ENCODE measurements around the gene TTPAL.

Gene TTPAL

GRCh38 chr20:44481719-44482416, 6.2 kb downstream of the TTPAL start:
- H3K36me3 ChIP-seq (ENCODE audit: control insufficient read depth in 4 of 4, insufficient read depth in 4 of 4, low read length in 3 of 4), result peaks cover 17 to 58% (median 45%) of the 10 kb centered on the region in 4 experiments
- peaks cover 0 to 1% (median 0%) of the 10 kb centered on the region in 4 experiments for H3K4me1 ChIP-seq (ENCODE audit: control extremely low read depth in 1 of 4, control insufficient read depth in 4 of 4, insufficient read depth in 4 of 4, low read length in 3 of 4)
- no peaks in the 10 kb centered on the region for H3K27me3 ChIP-seq (replicated peaks in 2 of 5; ENCODE audit: control insufficient read depth in 4 of 5, insufficient read depth in 5 of 5, low read length in 4 of 5)
- POLR2A ChIA-PET, result no interaction called here
- DNase-seq, result no peak
- no peak overlapping the region for H3K4me3 ChIP-seq (ENCODE audit: control insufficient read depth in 1 of 7, extremely low read depth in 1 of 7, insufficient read depth in 4 of 7, low read depth in 2 of 7, low read length in 6 of 7)
- WGBS (ENCODE audit: insufficient coverage), result 100% methylated on average over 2 of the region's 6 CpGs
- H3K9me3 ChIP-seq (ENCODE audit: control extremely low read depth in 1 of 5, control insufficient read depth in 4 of 5, insufficient read depth in 2 of 5, low read depth in 1 of 5, low read length in 4 of 5), result no peaks in the 10 kb centered on the region
- CTCF ChIA-PET, result no interaction called here
- no peak overlapping the region for H3K27ac ChIP-seq (ENCODE audit: insufficient read depth in 1 of 2, low read depth in 1 of 2, low read length in 2 of 2, poor library complexity in 1 of 2, severe bottlenecking in 2 of 2)

DNA sequence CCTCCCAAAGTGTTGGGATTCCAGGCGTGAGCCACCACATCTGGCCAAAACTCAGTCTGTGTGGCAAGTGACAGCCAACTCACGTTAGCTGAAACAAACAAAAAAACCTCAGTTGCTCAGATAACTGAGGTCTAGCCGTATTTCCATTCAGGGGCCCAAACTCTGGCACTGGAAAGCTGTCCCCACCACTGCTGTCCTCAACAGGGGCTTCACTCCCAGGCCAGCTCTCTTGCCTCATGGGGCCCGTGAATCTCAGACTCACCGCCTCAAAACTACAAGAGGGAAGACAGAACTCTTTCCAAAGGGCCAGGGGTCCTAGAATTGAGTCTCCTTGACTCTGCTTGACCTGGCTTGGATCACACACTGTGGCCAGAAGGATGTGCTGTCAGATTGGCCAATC, 7.4 kb downstream of the TTPAL start:
- H3K4me3 ChIP-seq (ENCODE audit: control insufficient read depth in 1 of 7, extremely low read depth in 1 of 7, insufficient read depth in 4 of 7, low read depth in 2 of 7, low read length in 6 of 7), result no peak overlapping the region
- H3K36me3 ChIP-seq (ENCODE audit: control insufficient read depth in 4 of 4, insufficient read depth in 4 of 4, low read length in 3 of 4), result peaks cover 22 to 60% (median 49%) of the 10 kb centered on the region in 4 experiments
- no peak for DNase-seq
- POLR2A ChIA-PET, result no interaction called here
- H3K9me3 ChIP-seq (ENCODE audit: control extremely low read depth in 1 of 5, control insufficient read depth in 4 of 5, insufficient read depth in 2 of 5, low read depth in 1 of 5, low read length in 4 of 5), result no peaks in the 10 kb centered on the region
- no peak overlapping the region for H3K27ac ChIP-seq (ENCODE audit: insufficient read depth in 1 of 2, low read depth in 1 of 2, low read length in 2 of 2, poor library complexity in 1 of 2, severe bottlenecking in 2 of 2)
- H3K27me3 ChIP-seq (replicated peaks in 2 of 5; ENCODE audit: control insufficient read depth in 4 of 5, insufficient read depth in 5 of 5, low read length in 4 of 5), result no peaks in the 10 kb centered on the region
- no peaks in the 10 kb centered on the region for H3K4me1 ChIP-seq (ENCODE audit: control extremely low read depth in 1 of 4, control insufficient read depth in 4 of 4, insufficient read depth in 4 of 4, low read length in 3 of 4)
- WGBS (ENCODE audit: insufficient coverage), result 98% methylated on average over 5 of the region's 5 CpGs
- CTCF ChIA-PET, result no interaction called here

- Histone ChIP-seq H3K4me3 (ENCODE audit: control insufficient read depth in 1 of 7, extremely low read depth in 1 of 7, insufficient read depth in 4 of 7, low read depth in 2 of 7, low read length in 6 of 7) (no peak overlapping the region), H3K27me3 (replicated peaks in 2 of 5; ENCODE audit: control insufficient read depth in 4 of 5, insufficient read depth in 5 of 5, low read length in 4 of 5) (no peaks in the 10 kb centered on the region), H3K4me1 (ENCODE audit: control extremely low read depth in 1 of 4, control insufficient read depth in 4 of 4, insufficient read depth in 4 of 4, low read length in 3 of 4) (no peaks in the 10 kb centered on the region), H3K36me3 (ENCODE audit: control insufficient read depth in 4 of 4, insufficient read depth in 4 of 4, low read length in 3 of 4) (peaks cover 34 to 75% (median 64%) of the 10 kb centered on the region in 4 experiments), H3K9me3 (ENCODE audit: control extremely low read depth in 1 of 5, control insufficient read depth in 4 of 5, insufficient read depth in 2 of 5, low read depth in 1 of 5, low read length in 4 of 5) (no peaks in the 10 kb centered on the region), H3K27ac (ENCODE audit: insufficient read depth in 1 of 2, low read depth in 1 of 2, low read length in 2 of 2, poor library complexity in 1 of 2, severe bottlenecking in 2 of 2) (no peak overlapping the region)
- CTCF ChIA-PET, result interaction anchor here (0.6 kb wide), 1 partner anchor 199 kb away, joined by 3 read pairs; no protein-coding TSS in a partner anchor
- no peak for DNase-seq
- WGBS (ENCODE audit: insufficient coverage), result 100% methylated on average over 5 of the region's 7 CpGs
- POLR2A ChIA-PET, result no interaction called here
Measured at GRCh38 chr20:44485078-44485829, 9.6 kb downstream of the TTPAL start.

GRCh38 chr20:44485830-44486198, 10.1 kb downstream of the TTPAL start:
- no peaks in the 10 kb centered on the region for H3K27me3 ChIP-seq (replicated peaks in 2 of 5; ENCODE audit: control insufficient read depth in 4 of 5, insufficient read depth in 5 of 5, low read length in 4 of 5)
- H3K4me1 ChIP-seq (ENCODE audit: control extremely low read depth in 1 of 4, control insufficient read depth in 4 of 4, insufficient read depth in 4 of 4, low read length in 3 of 4), result no peaks in the 10 kb centered on the region
- no peak overlapping the region for H3K4me3 ChIP-seq (ENCODE audit: control insufficient read depth in 1 of 7, extremely low read depth in 1 of 7, insufficient read depth in 4 of 7, low read depth in 2 of 7, low read length in 6 of 7)
- H3K36me3 ChIP-seq (ENCODE audit: control insufficient read depth in 4 of 4, insufficient read depth in 4 of 4, low read length in 3 of 4), result peaks cover 38 to 73% (median 63%) of the 10 kb centered on the region in 4 experiments
- no peaks in the 10 kb centered on the region for H3K9me3 ChIP-seq (ENCODE audit: control extremely low read depth in 1 of 5, control insufficient read depth in 4 of 5, insufficient read depth in 2 of 5, low read depth in 1 of 5, low read length in 4 of 5)
- DNase-seq, result no peak
- WGBS (ENCODE audit: insufficient coverage), result 88% methylated on average over 1 of the region's 2 CpGs
- ChIA-PET POLR2A (no interaction called here), CTCF (interaction anchor here (0.6 kb wide), 1 partner anchor 200 kb away, joined by 3 read pairs; no protein-coding TSS in a partner anchor)
- H3K27ac ChIP-seq (ENCODE audit: insufficient read depth in 1 of 2, low read depth in 1 of 2, low read length in 2 of 2, poor library complexity in 1 of 2, severe bottlenecking in 2 of 2), result no peak overlapping the region

DNA sequence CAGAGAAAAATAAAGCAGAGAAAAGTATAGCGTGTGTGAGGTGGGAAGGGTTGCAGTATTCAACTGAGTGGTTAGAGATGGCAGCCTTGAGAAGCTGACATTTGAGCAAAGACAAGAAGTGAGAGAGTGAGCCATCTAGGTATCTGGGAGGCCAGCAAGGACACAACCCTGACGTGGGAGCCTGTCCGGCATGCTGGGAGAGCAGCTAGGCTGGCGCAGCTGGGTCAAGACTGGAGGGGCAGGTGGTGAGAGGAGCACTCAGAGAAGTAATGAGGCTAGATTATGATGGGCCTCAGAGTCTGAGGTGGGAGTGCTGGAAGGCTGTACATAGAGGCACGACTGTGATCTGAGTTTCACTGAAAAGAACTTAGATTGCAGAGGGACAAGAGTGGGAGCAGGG, 12.9 kb downstream of the TTPAL start:
- Histone ChIP-seq H3K9me3 (ENCODE audit: control extremely low read depth in 1 of 5, control insufficient read depth in 4 of 5, insufficient read depth in 2 of 5, low read depth in 1 of 5, low read length in 4 of 5) (no peaks in the 10 kb centered on the region), H3K4me1 (ENCODE audit: control extremely low read depth in 1 of 4, control insufficient read depth in 4 of 4, insufficient read depth in 4 of 4, low read length in 3 of 4) (no peaks in the 10 kb centered on the region), H3K27me3 (replicated peaks in 2 of 5; ENCODE audit: control insufficient read depth in 4 of 5, insufficient read depth in 5 of 5, low read length in 4 of 5) (no peaks in the 10 kb centered on the region), H3K4me3 (ENCODE audit: control insufficient read depth in 1 of 7, extremely low read depth in 1 of 7, insufficient read depth in 4 of 7, low read depth in 2 of 7, low read length in 6 of 7) (no peak overlapping the region), H3K36me3 (ENCODE audit: control insufficient read depth in 4 of 4, insufficient read depth in 4 of 4, low read length in 3 of 4) (peaks cover 31 to 76% (median 60%) of the 10 kb centered on the region in 4 experiments), H3K27ac (ENCODE audit: insufficient read depth in 1 of 2, low read depth in 1 of 2, low read length in 2 of 2, poor library complexity in 1 of 2, severe bottlenecking in 2 of 2) (no peak overlapping the region)
- no peak for DNase-seq
- ChIA-PET CTCF (interaction anchor here (0.9 to 1.7 kb wide), 2 partner anchors 12 to 29 kb away, joined by 3 read pairs; no protein-coding TSS in a partner anchor), POLR2A (no interaction called here)
- 95% methylated on average over 5 of the region's 5 CpGs for WGBS (ENCODE audit: insufficient coverage)

GRCh38 chr20:44489223-44489622, 13.5 kb downstream of the TTPAL start:
- no peaks in the 10 kb centered on the region for H3K27me3 ChIP-seq (replicated peaks in 2 of 5; ENCODE audit: control insufficient read depth in 4 of 5, insufficient read depth in 5 of 5, low read length in 4 of 5)
- 98% methylated on average over 9 of the region's 9 CpGs for WGBS (ENCODE audit: insufficient coverage)
- CTCF ChIA-PET, result interaction anchor here (1.7 kb wide), 1 partner anchor 11 kb away, joined by 3 read pairs; no protein-coding TSS in a partner anchor
- no peaks in the 10 kb centered on the region for H3K9me3 ChIP-seq (ENCODE audit: control extremely low read depth in 1 of 5, control insufficient read depth in 4 of 5, insufficient read depth in 2 of 5, low read depth in 1 of 5, low read length in 4 of 5)
- no peak for DNase-seq
- H3K4me3 ChIP-seq (ENCODE audit: control insufficient read depth in 1 of 7, extremely low read depth in 1 of 7, insufficient read depth in 4 of 7, low read depth in 2 of 7, low read length in 6 of 7), result no peak overlapping the region
- peaks cover 32 to 76% (median 62%) of the 10 kb centered on the region in 4 experiments for H3K36me3 ChIP-seq (ENCODE audit: control insufficient read depth in 4 of 4, insufficient read depth in 4 of 4, low read length in 3 of 4)
- no peak overlapping the region for H3K27ac ChIP-seq (ENCODE audit: insufficient read depth in 1 of 2, low read depth in 1 of 2, low read length in 2 of 2, poor library complexity in 1 of 2, severe bottlenecking in 2 of 2)
- POLR2A ChIA-PET, result no interaction called here
- no peaks in the 10 kb centered on the region for H3K4me1 ChIP-seq (ENCODE audit: control extremely low read depth in 1 of 4, control insufficient read depth in 4 of 4, insufficient read depth in 4 of 4, low read length in 3 of 4)

DNA sequence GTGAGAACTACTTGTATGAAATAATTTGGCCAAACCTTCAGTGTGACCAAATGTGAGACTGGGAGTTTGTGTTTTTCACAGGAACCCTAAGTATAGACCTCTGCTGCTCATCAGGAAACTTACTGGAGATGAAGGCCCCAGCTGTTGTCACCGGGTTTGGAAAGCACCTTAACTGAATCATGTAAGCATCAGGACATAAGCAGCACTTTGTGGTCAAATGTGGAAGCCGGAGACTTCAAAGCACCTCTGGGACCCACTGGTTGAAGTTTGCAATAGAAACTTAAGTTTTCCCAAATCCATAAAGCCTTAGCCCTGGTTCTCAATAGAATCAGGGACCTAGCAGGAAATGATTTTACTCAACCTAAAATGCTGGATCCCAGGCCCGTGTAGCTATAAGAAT, 14.3 kb downstream of the TTPAL start:
- Histone ChIP-seq H3K27me3 (replicated peaks in 2 of 5; ENCODE audit: control insufficient read depth in 4 of 5, insufficient read depth in 5 of 5, low read length in 4 of 5) (no peaks in the 10 kb centered on the region), H3K36me3 (ENCODE audit: control insufficient read depth in 4 of 4, insufficient read depth in 4 of 4, low read length in 3 of 4) (peaks cover 34 to 79% (median 63%) of the 10 kb centered on the region in 4 experiments), H3K27ac (ENCODE audit: insufficient read depth in 1 of 2, low read depth in 1 of 2, low read length in 2 of 2, poor library complexity in 1 of 2, severe bottlenecking in 2 of 2) (no peak overlapping the region), H3K9me3 (ENCODE audit: control extremely low read depth in 1 of 5, control insufficient read depth in 4 of 5, insufficient read depth in 2 of 5, low read depth in 1 of 5, low read length in 4 of 5) (no peaks in the 10 kb centered on the region), H3K4me1 (ENCODE audit: control extremely low read depth in 1 of 4, control insufficient read depth in 4 of 4, insufficient read depth in 4 of 4, low read length in 3 of 4) (no peaks in the 10 kb centered on the region), H3K4me3 (ENCODE audit: control insufficient read depth in 1 of 7, extremely low read depth in 1 of 7, insufficient read depth in 4 of 7, low read depth in 2 of 7, low read length in 6 of 7) (no peak overlapping the region)
- WGBS (ENCODE audit: insufficient coverage), result 100% methylated on average over 2 of the region's 3 CpGs
- POLR2A ChIA-PET, result no interaction called here
- no peak for DNase-seq
- CTCF ChIA-PET, result no interaction called here

Data from common myeloid progenitor, CD34-positive (primary cell).